Mucosa of descending colon (tissue), 3 donors: ENCODE data around the gene RAB11FIP5. TPM values are rescaled to one million over a fixed set of nuclear protein-coding genes. Genes with fewer than 3 reads are reported as not detected.
A peak's percentile ranks its signal among the peaks of the same experiment; 100 is the strongest.

Source experiments
- ATAC-seq: fragments of 200-7000 bp; cut with Tn5 transposase; one replicate; pipeline ENCODE4 v1.9.1; 2020; ENCODE audit warnings: mild to moderate bottlenecking, moderate library complexity
- DNase-seq, 3 donors: peaks; one replicate each; pipeline ENCODE4 v3.0.0-alpha.2; 2020
- H3K36me3 ChIP-seq: fragments of 200-600 bp; one replicate; pipeline ENCODE4 v1.8.0; 2021; ENCODE audit warnings: low read depth, mild to moderate bottlenecking
- H3K4me1 ChIP-seq: fragments of 200-600 bp; one replicate; pipeline ENCODE4 v1.8.0; 2021; ENCODE audit warnings: low read depth, mild to moderate bottlenecking
- H3K4me3 ChIP-seq: fragments of 200-600 bp; one replicate; pipeline ENCODE4 v1.8.0; 2021; ENCODE audit warnings: mild to moderate bottlenecking
- H3K9me3 ChIP-seq: fragments of 200-600 bp; one replicate; pipeline ENCODE4 v1.8.0; 2021; ENCODE audit warnings: mild to moderate bottlenecking
- CTCF ChIP-seq: fragments of 200-600 bp; IDR thresholded peaks from one replicate; pipeline ENCODE4 v1.8.0; 2022; ENCODE audit warnings: antibody characterized with exemption, mild to moderate bottlenecking
- intact Hi-C, 2 donors: fragments of 100-400 bp; cut with DNase I in 1 of 2; cut with micrococcal nuclease in 1 of 2; formaldehyde crosslinking; loops; one replicate each; pipeline versions ENCODE4 v1.11.0 to v1.11.1; 2022; cut with DNase I, micrococcal nuclease
- total RNA-seq, 3 donors: library from RNA; stranded (reverse); fragmentation: NEBNext Ultra II Directional in 2 of 3; extraction: Animal tissue kit (Norgen Biotek cat#: 25700) in 2 of 3; gene quantifications; one replicate each; pipeline versions ENCODE4 v1.2.1 to v1.2.4, GENCODE V29; 2021 to 2023
- donor health status: DM: no; HTN: no; CAD: no; lungs with moderate emphysema.
- donor health status: DM: no; HTN: no; CAD: no.
- donor health status: DM: no; HTN: yes; CAD: no.

Gene RAB11FIP5
- total RNA-seq, 3 donors from 2014 or later, result 17.8 to 27.9 (median 18.3) TPM

- no peaks in the 10 kb centered on the region for H3K9me3 ChIP-seq
- no peak for TF ChIP-seq CTCF
- H3K4me3 ChIP-seq, result no peak overlapping the region
Measured at GRCh38 chr2:73035899-73036711, 76.6 kb downstream of the RAB11FIP5 start.

GRCh38 chr2:73034661-73035375, 77.9 kb downstream of the RAB11FIP5 start:
- no peak overlapping the region for H3K4me3 ChIP-seq
- H3K9me3 ChIP-seq, result no peaks in the 10 kb centered on the region
- H3K36me3 ChIP-seq, result no peaks in the 10 kb centered on the region
- DNase-seq (no peak), ATAC-seq (no peak)
- peaks cover 9% of the 10 kb centered on the region for H3K4me1 ChIP-seq
- TF ChIP-seq CTCF, result no peak
- intact Hi-C loops, result no loop called here

More at GRCh38 chr2:73035899-73036711, 76.6 kb downstream of the RAB11FIP5 start:
- ATAC-seq, result no peak
- intact Hi-C loops, result no loop called here
- no peaks in the 10 kb centered on the region for H3K36me3 ChIP-seq
- H3K4me1 ChIP-seq, result peaks cover 9% of the 10 kb centered on the region
- no peak for DNase-seq

GRCh38 chr2:73033766-73034381, 78.9 kb downstream of the RAB11FIP5 start:
- DNase-seq, result no peak
- no peak for TF ChIP-seq CTCF
- no peaks in the 10 kb centered on the region for H3K36me3 ChIP-seq
- intact Hi-C loops, result no loop called here
- H3K4me1 ChIP-seq, result peaks cover 9% of the 10 kb centered on the region
- no peak overlapping the region for H3K4me3 ChIP-seq
- ATAC-seq, result peak; percentile 30
- H3K9me3 ChIP-seq, result no peaks in the 10 kb centered on the region

- no peak for TF ChIP-seq CTCF
- DNase-seq, result peak in 2 of 3 donors; percentile 53 to 65
- intact Hi-C loops, result no loop called here
- Histone ChIP-seq H3K9me3 (no peaks in the 10 kb centered on the region), H3K4me3 (no peak overlapping the region), H3K4me1 (peaks cover 9% of the 10 kb centered on the region), H3K36me3 (no peaks in the 10 kb centered on the region)
- peak; percentile 58 for ATAC-seq
Measured at GRCh38 chr2:73033142-73033765, 79.5 kb downstream of the RAB11FIP5 start.

GRCh38 chr2:73032702-73033097, 80.0 kb downstream of the RAB11FIP5 start:
- DNase-seq (no peak), ATAC-seq (no peak)
- Histone ChIP-seq H3K9me3 (no peaks in the 10 kb centered on the region), H3K4me3 (no peak overlapping the region), H3K4me1 (peaks cover 9% of the 10 kb centered on the region), H3K36me3 (no peaks in the 10 kb centered on the region)
- TF ChIP-seq CTCF, result no peak
- intact Hi-C loops, result no loop called here
